Medulla oblongata (tissue), 1 donor: Measurements from ENCODE around the gene TNFRSF9.

Source experiments
- DNase-seq: peaks from one replicate; pipeline ENCODE4 v3.0.0-alpha.2; 2015; ENCODE audit errors: extremely low spot score

The TNFRSF9 gene

GRCh38 chr1:7873801-7874795 lies 66.5 kb downstream of the TNFRSF9 start:
- DNase-seq = no peak

- no peak for DNase-seq
These were observed 69.5 kb downstream of the TNFRSF9 start for GRCh38 chr1:7871136-7871535.

DNA sequence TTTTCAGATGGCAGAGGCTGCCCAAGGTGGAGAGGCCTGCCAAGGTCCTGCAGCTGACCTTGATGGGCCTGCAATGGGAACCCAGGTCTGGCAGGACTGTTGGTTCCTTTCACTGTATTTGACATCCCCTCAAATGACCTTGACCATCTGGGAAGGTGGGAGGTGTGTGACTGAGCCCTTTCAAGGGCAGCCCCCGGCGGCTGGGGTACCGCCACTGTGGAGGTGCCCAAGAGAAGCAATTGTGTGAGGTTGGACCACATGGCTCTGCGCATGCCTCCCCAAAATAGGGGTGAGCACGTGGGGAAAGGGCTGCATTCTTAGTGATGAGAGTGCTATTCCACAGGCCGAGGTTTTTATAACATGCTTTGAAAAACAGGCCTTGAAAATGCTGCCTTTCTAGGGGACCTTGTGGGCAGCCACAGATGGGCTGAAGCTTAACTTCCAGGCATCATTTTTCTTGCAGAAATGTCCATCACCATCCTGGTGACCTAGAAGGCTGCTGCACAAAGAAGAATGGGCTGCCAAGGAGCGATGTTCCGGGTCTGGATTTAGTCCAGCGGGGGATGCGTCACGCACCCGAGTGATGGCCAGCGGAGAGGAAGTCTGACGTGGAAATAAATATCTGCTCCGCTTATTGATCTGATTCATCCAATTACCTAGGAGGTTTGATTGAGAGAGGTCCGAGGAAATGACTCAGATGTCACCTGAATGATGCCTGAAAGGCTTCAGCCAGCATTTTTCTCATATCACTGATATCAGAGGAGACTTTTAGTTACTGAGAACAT lies 71.3 kb downstream of the TNFRSF9 start:
- DNase-seq = no peak

GRCh38 chr1:7868070-7868780 lies 72.4 kb downstream of the TNFRSF9 start:
- no peak for DNase-seq

- no peak for DNase-seq
These were observed 74.7 kb downstream of the TNFRSF9 start for GRCh38 chr1:7865978-7866377.
